Neural progenitor cell (in vitro differentiated cells): ENCODE results near the gene UBE2J1.

Source experiments
- CTCF ChIP-seq: fragments of 200-600 bp; sonication (generic); IDR thresholded peaks from 2 replicates; pipeline ENCODE4 v1.5.1; 2017; ENCODE audit warnings: antibody characterized with exemption, mild to moderate bottlenecking
- EZH2 ChIP-seq: fragments of 200-600 bp; sonication (generic); IDR thresholded peaks from 2 replicates; pipeline ENCODE4 v1.6.1; 2017; ENCODE audit warnings: antibody characterized with exemption, mild to moderate bottlenecking, moderate library complexity

GRCh38 chr6:89291256-89291819 is 61.2 kb downstream of the UBE2J1 start:
- TF ChIP-seq CTCF (no peak), EZH2 (no peak)
